K562 (cell line): Measurements from ENCODE around the gene CNPPD1. TPM values are rescaled to one million over a fixed set of nuclear protein-coding genes. Genes with fewer than 3 reads are reported as not detected.
A peak's percentile ranks its signal among the peaks of the same experiment; 100 is the strongest.

Experiments used
- ATF1 ChIP-seq, 2 experiments: fragments of 450-650 bp in 1 of 2; IDR thresholded peaks; 2 replicates each; pipeline ENCODE4 v1.6.1; 2016; ENCODE audit warnings: missing compliant biosample characterization in 1 of 2, missing genetic modification characterization in 1 of 2
- MYC ChIP-seq, 2 experiments: fragments of 250-450 bp in 1 of 2; sonication (Bioruptor Pico) in 1 of 2; IDR thresholded peaks; 2 replicates each; pipeline versions ENCODE4 v1.5.1 to v1.6.1; 2012 to 2021; ENCODE audit warnings: low read depth in 2 of 2, borderline replicate concordance in 1 of 2, improper control_type of control experiment in 1 of 2, low read length in 1 of 2, mild to moderate bottlenecking in 1 of 2, moderate library complexity in 1 of 2
- NRF1 ChIP-seq, 2 experiments: fragments of 450-650 bp; IDR thresholded peaks in 1 of 2; conservative IDR thresholded peaks in 1 of 2; 2 replicates each; pipeline ENCODE4 v1.6.1; 2014; ENCODE audit warnings: mild to moderate bottlenecking in 2 of 2
- RB1 ChIP-seq: fragments of 450-650 bp; IDR thresholded peaks from 2 replicates; pipeline ENCODE4 v1.6.1; 2017; ENCODE audit warnings: low read depth, mild to moderate bottlenecking
- ZNF639 ChIP-seq, 2 experiments: fragments of 200-800 bp in 1 of 2; sonication (Bioruptor generic) in 1 of 2; sonication (generic) in 1 of 2; formaldehyde crosslinking in 1 of 2; IDR thresholded peaks in 1 of 2; conservative IDR thresholded peaks in 1 of 2; 2 replicates each; pipeline versions ENCODE4 v1.5.0 to v1.6.1; 2016 to 2020; ENCODE audit warnings: missing compliant biosample characterization in 1 of 2, missing genetic modification characterization in 1 of 2, missing genetic modification reagents in 1 of 2
- polyA plus RNA-seq, 8 experiments: library from polyadenylated mRNA; depleted of rRNA in 4 of 8; stranded (reverse) in 5 of 8; unstranded in 3 of 8; fragments of >200 nt; fragmentation: Nextera tagmentation in 2 of 8; fragmentation: Illumina TruSeq in 1 of 8; extraction: Ambion mirVana in 2 of 8; extraction: Trizol in 1 of 8; gene quantifications; 2 replicates each; pipeline versions ENCODE4 v1.2.1 to v1.2.3, GENCODE V29; 2011 to 2014; ENCODE audit warnings: inconsistent platforms in 1 of 8, missing spikeins in 1 of 8
- total RNA-seq, 7 experiments: library from RNA; depleted of rRNA in 6 of 7; stranded (reverse); fragments of >200 nt in 6 of 7; fragmentation: Illumina TruSeq in 2 of 7; extraction: Trizol in 2 of 7; gene quantifications; 2 replicates each; pipeline versions ENCODE4 v1.2.1 to v1.2.3, GENCODE V29; 2011 to 2021; ENCODE audit warnings: low replicate concordance in 1 of 7
- TF ChIP-seq, protein P1 (sequence below): fragments of 450-650 bp; IDR thresholded peaks from 2 replicates; pipeline ENCODE4 v1.6.1; 2016

Gene CNPPD1
- total and polyA plus RNA-seq, 9 of the 15 experiments (the other 6 are each of a cell fraction or from before 2014, with no cell fraction given), result 9.9 to 53.5 (median 27.0) TPM

DNA sequence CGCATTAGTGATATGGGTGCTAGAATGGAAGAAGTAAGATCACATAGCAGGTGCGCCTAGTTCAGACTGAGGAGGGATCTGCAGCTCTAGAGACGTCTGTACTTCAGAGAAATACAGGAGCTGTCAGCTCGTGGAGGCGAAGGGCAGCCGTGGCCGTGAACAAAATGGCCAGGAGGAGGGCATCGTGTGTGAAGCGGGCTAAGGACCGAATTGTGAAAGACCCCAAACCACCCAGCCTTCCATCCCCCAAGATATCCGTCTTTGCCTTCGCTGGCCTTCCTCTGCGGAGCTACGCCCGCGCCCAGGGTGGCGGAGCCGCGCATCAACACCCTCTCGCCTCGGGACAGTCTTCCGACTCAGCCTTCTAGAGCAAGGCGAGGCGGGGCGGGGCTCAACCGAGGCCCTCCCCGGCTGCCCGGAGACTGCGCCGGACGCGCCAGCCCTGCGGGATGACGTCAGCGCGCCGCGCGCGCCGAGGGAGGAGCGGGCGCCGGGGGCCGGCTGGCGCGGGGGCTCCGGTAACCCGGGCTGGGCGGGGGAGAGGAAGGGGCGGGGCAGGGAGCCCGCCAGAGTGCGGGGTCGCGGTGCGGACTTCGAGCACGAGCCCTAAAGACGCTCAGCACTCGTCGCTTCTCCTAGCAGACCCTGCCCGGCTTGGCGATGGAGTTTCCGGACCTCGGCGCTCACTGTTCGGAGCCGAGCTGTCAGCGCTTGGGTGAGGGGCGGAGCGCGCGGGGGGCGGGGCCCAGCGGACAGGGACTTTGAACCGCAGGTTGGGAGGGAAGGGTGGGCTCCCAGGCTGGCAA, 29.8 kb upstream of the CNPPD1 start, which contains the start of gene ZFAND2B (continued):
- TF ChIP-seq MYC (IDR thresholded peaks at IDR 0.05; ENCODE audit: low read depth, low read length), result peak; percentile 55; the same call in 1 of the 2 replicates
- no peak for TF ChIP-seq MYC (CRISPR knock-in tag; IDR thresholded peaks at IDR 0.05; ENCODE audit: borderline replicate concordance, low read depth)
- peak in 1 of 2 experiments; percentile 82; a peak in 2 of 4 replicates for TF ChIP-seq ZNF639 (CRISPR knock-in tag; conservative IDR thresholded peaks at IDR 0.05 in 1 of 2, IDR thresholded peaks at IDR 0.05 in 1 of 2)
- peak; percentile 89 to 90 for TF ChIP-seq NRF1 (conservative IDR thresholded peaks at IDR 0.05 in 1 of 2, IDR thresholded peaks at IDR 0.05 in 1 of 2)
- TF ChIP-seq ATF1 (CRISPR knock-in tag; IDR thresholded peaks at IDR 0.05), result no peak
- peak; percentile 82 for TF ChIP-seq ATF1 (tag; IDR thresholded peaks at IDR 0.05)
- TF ChIP-seq RB1, result peak; percentile 79; the same call in 1 of the 2 replicates
- TF ChIP-seq, protein P1, sequence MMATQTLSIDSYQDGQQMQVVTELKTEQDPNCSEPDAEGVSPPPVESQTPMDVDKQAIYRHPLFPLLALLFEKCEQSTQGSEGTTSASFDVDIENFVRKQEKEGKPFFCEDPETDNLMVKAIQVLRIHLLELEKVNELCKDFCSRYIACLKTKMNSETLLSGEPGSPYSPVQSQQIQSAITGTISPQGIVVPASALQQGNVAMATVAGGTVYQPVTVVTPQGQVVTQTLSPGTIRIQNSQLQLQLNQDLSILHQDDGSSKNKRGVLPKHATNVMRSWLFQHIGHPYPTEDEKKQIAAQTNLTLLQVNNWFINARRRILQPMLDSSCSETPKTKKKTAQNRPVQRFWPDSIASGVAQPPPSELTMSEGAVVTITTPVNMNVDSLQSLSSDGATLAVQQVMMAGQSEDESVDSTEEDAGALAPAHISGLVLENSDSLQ, result 0 out of 2 replicates have a peak, but pooled peaks have one; percentile 13
